GM12874 (cell line): ENCODE measurements around the gene BCL11A.

Experiments used
- TF ChIP-seq, protein P1 (sequence below): IDR thresholded peaks from 2 replicates; pipeline ENCODE4 v1.5.1; 2011; ENCODE audit warnings: low read depth, mild to moderate bottlenecking, control low read depth, low read length, moderate library complexity; ENCODE audit not compliant: insufficient read depth

The BCL11A gene

GRCh38 chr2:60589104-60589503, 35.6 kb upstream of the BCL11A start:
- TF ChIP-seq, protein P1, sequence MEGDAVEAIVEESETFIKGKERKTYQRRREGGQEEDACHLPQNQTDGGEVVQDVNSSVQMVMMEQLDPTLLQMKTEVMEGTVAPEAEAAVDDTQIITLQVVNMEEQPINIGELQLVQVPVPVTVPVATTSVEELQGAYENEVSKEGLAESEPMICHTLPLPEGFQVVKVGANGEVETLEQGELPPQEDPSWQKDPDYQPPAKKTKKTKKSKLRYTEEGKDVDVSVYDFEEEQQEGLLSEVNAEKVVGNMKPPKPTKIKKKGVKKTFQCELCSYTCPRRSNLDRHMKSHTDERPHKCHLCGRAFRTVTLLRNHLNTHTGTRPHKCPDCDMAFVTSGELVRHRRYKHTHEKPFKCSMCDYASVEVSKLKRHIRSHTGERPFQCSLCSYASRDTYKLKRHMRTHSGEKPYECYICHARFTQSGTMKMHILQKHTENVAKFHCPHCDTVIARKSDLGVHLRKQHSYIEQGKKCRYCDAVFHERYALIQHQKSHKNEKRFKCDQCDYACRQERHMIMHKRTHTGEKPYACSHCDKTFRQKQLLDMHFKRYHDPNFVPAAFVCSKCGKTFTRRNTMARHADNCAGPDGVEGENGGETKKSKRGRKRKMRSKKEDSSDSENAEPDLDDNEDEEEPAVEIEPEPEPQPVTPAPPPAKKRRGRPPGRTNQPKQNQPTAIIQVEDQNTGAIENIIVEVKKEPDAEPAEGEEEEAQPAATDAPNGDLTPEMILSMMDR: no peak

DNA sequence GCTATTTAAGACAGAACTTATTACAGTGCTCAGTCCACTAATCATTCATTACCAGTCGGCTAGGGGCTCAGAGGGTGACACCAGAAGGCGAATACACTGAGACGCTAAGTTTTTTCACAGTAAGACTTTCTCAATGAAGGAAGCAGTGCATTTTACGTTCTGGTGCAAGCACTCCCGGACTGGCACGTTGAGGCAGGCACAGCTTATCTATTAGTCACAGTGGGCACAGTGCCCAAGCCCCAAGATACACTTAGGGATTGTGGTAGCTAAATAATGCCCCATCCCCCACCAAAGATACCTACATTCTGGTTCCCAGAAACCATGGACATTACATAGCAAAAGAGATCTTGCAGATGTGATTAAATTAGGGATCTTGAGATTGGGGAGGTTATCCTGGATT, 32.6 kb upstream of the BCL11A start:
- TF ChIP-seq, protein P1: no peak

DNA sequence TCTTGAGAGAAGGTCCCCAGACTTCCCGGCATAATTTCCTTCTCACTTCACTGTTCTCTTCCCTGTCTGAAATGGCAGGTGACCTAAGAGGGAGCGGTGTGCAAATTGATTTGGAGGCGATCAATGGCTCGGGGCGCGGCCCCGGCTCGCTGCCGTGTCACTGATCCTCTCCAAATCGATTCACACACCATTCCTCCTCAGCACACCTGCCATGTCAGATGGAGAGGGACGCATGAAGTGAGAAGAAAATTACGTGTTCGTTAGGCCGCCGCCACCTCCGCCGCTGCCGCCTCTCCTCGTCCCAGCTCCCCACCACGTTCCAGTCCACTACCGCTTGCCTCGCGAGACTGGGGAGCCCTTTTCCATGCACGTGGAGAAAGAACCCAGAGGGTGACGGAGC, 31.8 kb upstream of the BCL11A start:
- TF ChIP-seq, protein P1: no peak

GRCh38 chr2:60583604-60584003, 30.1 kb upstream of the BCL11A start:
- TF ChIP-seq, protein P1: no peak

DNA sequence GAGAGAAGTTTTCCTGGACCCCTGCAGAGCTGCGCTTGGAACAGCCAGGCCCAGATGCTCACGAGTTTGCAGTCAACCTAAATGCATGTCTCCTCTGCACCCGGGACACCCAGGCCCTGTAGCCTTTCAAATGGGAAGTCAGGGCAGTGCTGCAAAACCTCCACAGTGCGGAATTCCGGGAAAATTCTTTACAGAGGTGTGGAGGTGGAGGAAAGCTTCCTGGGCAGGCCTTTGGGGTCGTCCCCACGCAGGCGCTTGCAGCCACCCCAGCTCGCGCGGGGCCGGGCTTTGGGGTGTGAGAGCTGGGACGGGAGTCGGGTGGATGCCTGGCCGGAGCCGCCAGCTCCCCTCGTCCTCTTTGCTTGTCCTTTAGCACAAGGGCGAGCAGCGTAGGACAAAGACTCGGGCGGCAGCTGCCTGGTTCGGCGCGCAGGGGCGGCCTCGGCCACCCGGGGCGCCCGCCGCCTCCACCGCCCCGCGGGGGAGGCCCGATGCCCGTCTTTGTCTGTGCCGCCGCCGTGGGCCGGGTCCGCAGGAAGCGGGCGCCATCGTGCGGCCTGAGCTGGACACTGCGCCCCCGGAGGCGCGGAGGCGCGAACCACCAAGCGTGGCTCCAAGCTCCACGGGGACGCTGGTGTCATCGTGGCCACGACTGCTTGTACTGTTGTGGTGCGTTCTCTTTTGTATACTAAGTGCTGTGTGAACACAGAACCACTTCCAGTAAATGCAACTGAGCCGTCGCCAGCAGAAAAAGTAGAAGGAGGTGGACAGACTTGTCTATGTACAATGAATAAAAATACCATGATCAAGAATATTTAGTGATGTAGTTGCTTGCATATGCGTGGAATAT, 28.2 kb upstream of the BCL11A start:
- TF ChIP-seq, protein P1: peak; percentile 99

GRCh38 chr2:60577682-60578283, 24.3 kb upstream of the BCL11A start:
- TF ChIP-seq, protein P1: no peak

- TF ChIP-seq, protein P1: no peak
Measured at GRCh38 chr2:60573251-60573650, 19.8 kb upstream of the BCL11A start.
